Stomach smooth muscle (tissue), 2 donors: ENCODE results near the gene RAB6A.
A peak's percentile ranks its signal among the peaks of the same experiment; 100 is the strongest.

Experiments
- H3K27ac ChIP-seq: one replicate; pipeline ENCODE4 v1.7.0; 2013; ENCODE audit warnings: mild to moderate bottlenecking, low read length, inconsistent platforms
- H3K27me3 ChIP-seq, 2 donors: one replicate each; pipeline ENCODE4 v1.7.0; 2013; ENCODE audit warnings: low read length in 2 of 2; ENCODE audit not compliant: insufficient read depth in 2 of 2, control insufficient read depth in 1 of 2
- H3K36me3 ChIP-seq, 2 donors: one replicate each; pipeline ENCODE4 v1.7.0; 2013; ENCODE audit warnings: low read length in 2 of 2; ENCODE audit not compliant: control insufficient read depth in 2 of 2, insufficient read depth in 2 of 2
- H3K4me1 ChIP-seq: one replicate; pipeline ENCODE4 v1.7.0; 2013; ENCODE audit warnings: low read length; ENCODE audit not compliant: control insufficient read depth, insufficient read depth
- H3K4me3 ChIP-seq, 2 donors: one replicate each; pipeline ENCODE4 v1.7.0; 2013; ENCODE audit warnings: low read length in 2 of 2
- H3K9ac ChIP-seq, 2 donors: one replicate each; pipeline ENCODE4 v1.7.0; 2013; ENCODE audit warnings: low read length in 2 of 2, mild to moderate bottlenecking in 1 of 2
- H3K9me3 ChIP-seq, 2 donors: one replicate each; pipeline ENCODE4 v1.7.0; 2013; ENCODE audit warnings: low read length in 2 of 2; ENCODE audit not compliant: control insufficient read depth in 2 of 2
- donor health status: healthy.
- donor health status: Pancreatic carcinoma.

RAB6A gene

GRCh38 chr11:73670808-73671207, 90.1 kb downstream of the RAB6A start:
- H3K4me1 ChIP-seq, result no peaks in the 10 kb centered on the region
- H3K27me3 ChIP-seq, result no peaks in the 10 kb centered on the region
- no peak overlapping the region for H3K4me3 ChIP-seq
- no peak overlapping the region for H3K9ac ChIP-seq
- no peak overlapping the region for H3K27ac ChIP-seq
- peaks cover 0 to 3% of the 10 kb centered on the region in 2 donors for H3K36me3 ChIP-seq
- no peaks in the 10 kb centered on the region for H3K9me3 ChIP-seq

GRCh38 chr11:73667891-73668290, 93.0 kb downstream of the RAB6A start:
- H3K36me3 ChIP-seq, result no peaks in the 10 kb centered on the region
- H3K4me3 ChIP-seq, result no peak overlapping the region
- no peak overlapping the region for H3K9ac ChIP-seq
- peaks cover 3% of the 10 kb centered on the region for H3K4me1 ChIP-seq
- H3K9me3 ChIP-seq, result no peaks in the 10 kb centered on the region
- H3K27ac ChIP-seq, result no peak overlapping the region
- H3K27me3 ChIP-seq, result no peaks in the 10 kb centered on the region

GRCh38 chr11:73664877-73665276, 96.0 kb downstream of the RAB6A start:
- no peaks in the 10 kb centered on the region for H3K36me3 ChIP-seq
- no peaks in the 10 kb centered on the region for H3K27me3 ChIP-seq
- no peak overlapping the region for H3K4me3 ChIP-seq
- no peak overlapping the region for H3K27ac ChIP-seq
- H3K9me3 ChIP-seq, result no peaks in the 10 kb centered on the region
- peaks cover 16% of the 10 kb centered on the region for H3K4me1 ChIP-seq
- no peak overlapping the region for H3K9ac ChIP-seq

GRCh38 chr11:73663604-73664495, 97.0 kb downstream of the RAB6A start:
- Histone ChIP-seq H3K4me1 (peaks cover 16% of the 10 kb centered on the region), H3K27ac (no peak overlapping the region), H3K36me3 (no peaks in the 10 kb centered on the region), H3K27me3 (no peaks in the 10 kb centered on the region), H3K9ac (no peak overlapping the region), H3K4me3 (no peak overlapping the region), H3K9me3 (no peaks in the 10 kb centered on the region)

- peaks cover 16% of the 10 kb centered on the region for H3K4me1 ChIP-seq
- no peak overlapping the region for H3K9ac ChIP-seq
- no peaks in the 10 kb centered on the region for H3K27me3 ChIP-seq
- H3K36me3 ChIP-seq, result no peaks in the 10 kb centered on the region
- H3K9me3 ChIP-seq, result no peaks in the 10 kb centered on the region
- no peak overlapping the region for H3K4me3 ChIP-seq
- no peak overlapping the region for H3K27ac ChIP-seq
Observed at GRCh38 chr11:73662445-73663157, 98.3 kb downstream of the RAB6A start.

GRCh38 chr11:73661035-73661628, 99.7 kb downstream of the RAB6A start:
- no peaks in the 10 kb centered on the region for H3K27me3 ChIP-seq
- H3K27ac ChIP-seq, result no peak overlapping the region
- H3K4me3 ChIP-seq, result peak overlapping the region; percentile 64 to 74
- H3K4me1 ChIP-seq, result peaks cover 16% of the 10 kb centered on the region
- H3K36me3 ChIP-seq, result no peaks in the 10 kb centered on the region
- no peaks in the 10 kb centered on the region for H3K9me3 ChIP-seq
- peak overlapping the region; percentile 49 to 60 for H3K9ac ChIP-seq

- Histone ChIP-seq H3K27ac (no peak overlapping the region), H3K9ac (no peak overlapping the region)
Observed at GRCh38 chr11:73660497-73661034, 100.3 kb downstream of the RAB6A start.

GRCh38 chr11:73659961-73660360, 100.9 kb downstream of the RAB6A start:
- Histone ChIP-seq H3K4me3 (no peak overlapping the region), H3K36me3 (no peaks in the 10 kb centered on the region), H3K9ac (no peak overlapping the region), H3K27me3 (no peaks in the 10 kb centered on the region), H3K9me3 (no peaks in the 10 kb centered on the region), H3K27ac (no peak overlapping the region), H3K4me1 (peaks cover 16% of the 10 kb centered on the region)

More at GRCh38 chr11:73660497-73661034, 100.3 kb downstream of the RAB6A start:
- Histone ChIP-seq H3K4me3 (peak overlapping the region; percentile 64 to 74), H3K9me3 (no peaks in the 10 kb centered on the region), H3K4me1 (peaks cover 16% of the 10 kb centered on the region), H3K36me3 (no peaks in the 10 kb centered on the region), H3K27me3 (no peaks in the 10 kb centered on the region)

GRCh38 chr11:73656985-73657384, 103.9 kb downstream of the RAB6A start:
- H3K36me3 ChIP-seq, result no peaks in the 10 kb centered on the region
- no peaks in the 10 kb centered on the region for H3K27me3 ChIP-seq
- no peak overlapping the region for H3K4me3 ChIP-seq
- no peaks in the 10 kb centered on the region for H3K9me3 ChIP-seq
- peaks cover 12% of the 10 kb centered on the region for H3K4me1 ChIP-seq
- no peak overlapping the region for H3K9ac ChIP-seq
- no peak overlapping the region for H3K27ac ChIP-seq

- Histone ChIP-seq H3K4me1 (peaks cover 4% of the 10 kb centered on the region), H3K27ac (no peak overlapping the region), H3K9me3 (no peaks in the 10 kb centered on the region), H3K27me3 (no peaks in the 10 kb centered on the region), H3K36me3 (no peaks in the 10 kb centered on the region), H3K4me3 (no peak overlapping the region), H3K9ac (no peak overlapping the region)
Observed at GRCh38 chr11:73655686-73656085, 105.2 kb downstream of the RAB6A start.
